Heart left ventricle (tissue), 13 donors: ENCODE data around the gene SCYL1.
A peak's percentile ranks its signal among the peaks of the same experiment; 100 is the strongest.

ENCODE experiments used
- POLR2A ChIP-seq, 2 donors: fragments of 450-650 bp; IDR thresholded peaks; one replicate each; pipeline ENCODE4 v1.6.1; 2017; ENCODE audit warnings: antibody characterized with exemption in 2 of 2, mild to moderate bottlenecking in 2 of 2, moderate library complexity in 2 of 2
- TF ChIP-seq, protein P1 (sequence below), 12 donors: fragments of 200-600 bp; sonication (generic) in 4 of 12; IDR thresholded peaks; one replicate each; pipeline versions ENCODE4 v1.5.0 to v1.8.0; 2018 to 2022; ENCODE audit warnings: antibody characterized with exemption in 12 of 12, mild to moderate bottlenecking in 5 of 12
- donor health status: ischemic (EF 13 %, LVEDD 7.1; RV severe dilation, severe dysfunction).
- donor health status: DM: no; HTN: yes; CAD: no.
- donor health status: DM: no; HTN: no; CAD: no.
- donor health status: ischemic (EF 25% LVEDD 6.9; RV normal size, moderate dysfunction).
- donor health status: ischemic (EF 25% LVEDD 5.7; RV mildly dilated, moderate dysfunction).
- donor health status: ischemic (EF 35%, LVEDD 5.7; RV mildly dilated, moderate dysfunction).
- donor health status: nonischemic (EF 11% LVEDD 7.7; RV severe dilation, severe dysfunction).
- donor health status: DM: yes; HTN: yes; CAD: no.
- donor health status: PGD.
- donor health status: ischemic (EF 29% LVEDD 5.4; RV normal size, mild dysfunction).
- donor health status: nonischemic (EF 23%, LVEDD 6.1; RV moderate dilation, normal function).

DNA sequence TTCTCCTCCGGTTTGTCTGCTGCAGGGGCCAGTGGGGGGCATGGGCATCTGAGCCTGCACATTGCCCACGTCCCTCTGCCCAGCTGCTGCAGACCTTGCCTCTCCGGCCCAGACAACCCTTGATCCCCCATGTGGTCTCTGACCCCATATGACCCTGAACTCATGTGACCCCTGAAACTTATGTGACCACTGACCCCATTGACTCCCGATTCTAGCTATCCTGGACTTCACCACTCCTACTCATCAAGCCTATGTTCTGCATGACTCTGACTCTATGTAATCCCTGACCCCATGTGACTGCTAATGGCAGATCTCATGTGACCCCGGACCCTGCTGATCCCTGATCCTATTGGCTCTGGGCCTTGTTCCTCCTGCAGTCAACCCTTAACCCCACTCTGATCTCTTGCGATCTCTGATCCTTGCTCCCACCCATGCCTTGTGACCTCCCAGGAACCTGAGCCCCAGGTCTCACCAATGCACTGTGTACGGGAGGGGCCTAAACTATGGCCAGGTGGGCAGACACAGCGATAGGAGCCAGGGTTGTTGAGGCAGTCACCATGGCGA lies 27.6 kb downstream of the SCYL1 start:
- TF ChIP-seq, protein P1, sequence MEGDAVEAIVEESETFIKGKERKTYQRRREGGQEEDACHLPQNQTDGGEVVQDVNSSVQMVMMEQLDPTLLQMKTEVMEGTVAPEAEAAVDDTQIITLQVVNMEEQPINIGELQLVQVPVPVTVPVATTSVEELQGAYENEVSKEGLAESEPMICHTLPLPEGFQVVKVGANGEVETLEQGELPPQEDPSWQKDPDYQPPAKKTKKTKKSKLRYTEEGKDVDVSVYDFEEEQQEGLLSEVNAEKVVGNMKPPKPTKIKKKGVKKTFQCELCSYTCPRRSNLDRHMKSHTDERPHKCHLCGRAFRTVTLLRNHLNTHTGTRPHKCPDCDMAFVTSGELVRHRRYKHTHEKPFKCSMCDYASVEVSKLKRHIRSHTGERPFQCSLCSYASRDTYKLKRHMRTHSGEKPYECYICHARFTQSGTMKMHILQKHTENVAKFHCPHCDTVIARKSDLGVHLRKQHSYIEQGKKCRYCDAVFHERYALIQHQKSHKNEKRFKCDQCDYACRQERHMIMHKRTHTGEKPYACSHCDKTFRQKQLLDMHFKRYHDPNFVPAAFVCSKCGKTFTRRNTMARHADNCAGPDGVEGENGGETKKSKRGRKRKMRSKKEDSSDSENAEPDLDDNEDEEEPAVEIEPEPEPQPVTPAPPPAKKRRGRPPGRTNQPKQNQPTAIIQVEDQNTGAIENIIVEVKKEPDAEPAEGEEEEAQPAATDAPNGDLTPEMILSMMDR (IDR thresholded peaks at IDR 0.05) = peak in 1 of 12 donors; percentile 1
- TF ChIP-seq POLR2A (IDR thresholded peaks at IDR 0.05) = no peak
